ENCODE results near the gene LIMCH1.

DNA sequence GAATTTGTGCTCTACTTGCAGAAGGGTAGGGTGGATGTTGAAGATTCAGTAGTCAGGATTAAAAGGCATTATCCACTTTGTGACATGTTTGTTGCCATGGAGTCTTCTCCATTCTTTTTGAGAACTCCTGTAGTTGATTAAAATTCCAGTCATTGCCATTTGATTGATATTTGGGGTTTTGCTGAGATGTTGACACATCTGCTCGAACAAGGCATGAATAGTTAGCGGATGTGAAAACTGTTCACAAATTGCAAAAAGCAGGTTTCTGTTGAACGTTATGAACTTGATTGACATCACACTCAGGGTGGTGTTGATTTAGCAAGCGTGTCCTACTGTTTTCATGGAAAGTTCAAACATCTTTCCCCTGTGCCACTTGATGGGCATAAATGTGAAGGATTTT is 16.9 kb downstream of the LIMCH1 start:
- TF ChIP-seq TAF1 (IDR thresholded peaks at IDR 0.05; ENCODE audit: borderline replicate concordance, low read depth, low read length) (no peak), POLR2AphosphoS5 (IDR thresholded peaks at IDR 0.05; ENCODE audit: low read depth, low read length) (no peak)
